Smooth muscle cell (in vitro differentiated cells): ENCODE measurements around the gene NPM1. TPM values are rescaled to one million over a fixed set of nuclear protein-coding genes. Genes with fewer than 3 reads are reported as not detected.
A peak's percentile ranks its signal among the peaks of the same experiment; 100 is the strongest.

Experiments
- DNase-seq: peaks from one replicate; lab custom pipeline; 2025; ENCODE audit not compliant: unreplicated experiment; lab: John Stamatoyannopoulos, UW
- H2AFZ ChIP-seq: fragments of 200-600 bp; sonication (generic); 2 replicates; pipeline ENCODE4 v1.6.0; 2016; ENCODE audit warnings: antibody characterized with exemption, low read depth, mild to moderate bottlenecking
- H3F3A ChIP-seq: fragments of 200-600 bp; sonication (generic); 2 replicates; pipeline ENCODE4 v1.6.0; 2017; ENCODE audit warnings: antibody characterized with exemption, low read depth
- H3K27ac ChIP-seq: fragments of 200-600 bp; sonication (generic); 2 replicates; pipeline ENCODE4 v1.5.1; 2016; ENCODE audit warnings: low read depth, mild to moderate bottlenecking
- H3K27me3 ChIP-seq: fragments of 200-600 bp; sonication (generic); 2 replicates; pipeline ENCODE4 v1.6.1; 2016; ENCODE audit warnings: low read depth, mild to moderate bottlenecking
- H3K36me3 ChIP-seq: fragments of 200-600 bp; sonication (generic); 2 replicates; pipeline ENCODE4 v1.5.1; 2016; ENCODE audit warnings: low read depth
- H3K4me1 ChIP-seq: fragments of 200-600 bp; sonication (generic); 2 replicates; pipeline ENCODE4 v1.5.1; 2016; ENCODE audit warnings: low read depth
- H3K4me2 ChIP-seq: fragments of 200-600 bp; sonication (generic); 2 replicates; pipeline ENCODE4 v1.6.0; 2016; ENCODE audit warnings: mild to moderate bottlenecking
- H3K4me3 ChIP-seq: fragments of 200-600 bp; sonication (generic); 2 replicates; pipeline ENCODE4 v1.5.1; 2016; ENCODE audit warnings: mild to moderate bottlenecking
- H3K79me2 ChIP-seq: fragments of 200-600 bp; sonication (generic); 2 replicates; pipeline ENCODE4 v1.6.0; 2016; ENCODE audit warnings: low read depth, mild to moderate bottlenecking
- H3K9ac ChIP-seq: fragments of 200-600 bp; sonication (generic); 2 replicates; pipeline ENCODE4 v1.6.0; 2016; ENCODE audit warnings: low read depth
- H3K9me3 ChIP-seq: fragments of 200-600 bp; sonication (generic); replicated peaks from 2 replicates; pipeline ENCODE4 v1.5.1; 2016; ENCODE audit warnings: low read depth
- H4K20me1 ChIP-seq: fragments of 200-600 bp; sonication (generic); 2 replicates; pipeline ENCODE4 v1.6.0; 2016; ENCODE audit warnings: low read depth
- WGBS: methylation state at CpG from one replicate; pipeline ENCODE4 v1.1.7; 2016; ENCODE audit warnings: low lambda C conversion rate; 5-methylcytosine and 5-hydroxymethylcytosine counted together
- polyA plus RNA-seq: library from polyadenylated mRNA; unstranded; fragments of >200 nt; fragmentation: Nextera tagmentation; extraction: Ambion mirVana; gene quantifications from 2 replicates; pipeline ENCODE4 v1.2.1, GENCODE V29; 2016
- total RNA-seq: library from RNA; depleted of rRNA; stranded (reverse); fragments of >200 nt; gene quantifications from 2 replicates; pipeline ENCODE4 v1.2.3, GENCODE V29; 2014
- TF ChIP-seq, protein P1 (sequence below): fragments of 200-600 bp; sonication (generic); IDR thresholded peaks from 2 replicates; pipeline ENCODE4 v1.5.1; 2017; ENCODE audit warnings: borderline replicate concordance, mild to moderate bottlenecking, antibody characterized with exemption; ENCODE audit not compliant: insufficient read depth, poor library complexity, severe bottlenecking

NPM1 gene
- total and polyA plus RNA-seq, 2 experiments from 2014 or later: 330 to 2,459 TPM

DNA sequence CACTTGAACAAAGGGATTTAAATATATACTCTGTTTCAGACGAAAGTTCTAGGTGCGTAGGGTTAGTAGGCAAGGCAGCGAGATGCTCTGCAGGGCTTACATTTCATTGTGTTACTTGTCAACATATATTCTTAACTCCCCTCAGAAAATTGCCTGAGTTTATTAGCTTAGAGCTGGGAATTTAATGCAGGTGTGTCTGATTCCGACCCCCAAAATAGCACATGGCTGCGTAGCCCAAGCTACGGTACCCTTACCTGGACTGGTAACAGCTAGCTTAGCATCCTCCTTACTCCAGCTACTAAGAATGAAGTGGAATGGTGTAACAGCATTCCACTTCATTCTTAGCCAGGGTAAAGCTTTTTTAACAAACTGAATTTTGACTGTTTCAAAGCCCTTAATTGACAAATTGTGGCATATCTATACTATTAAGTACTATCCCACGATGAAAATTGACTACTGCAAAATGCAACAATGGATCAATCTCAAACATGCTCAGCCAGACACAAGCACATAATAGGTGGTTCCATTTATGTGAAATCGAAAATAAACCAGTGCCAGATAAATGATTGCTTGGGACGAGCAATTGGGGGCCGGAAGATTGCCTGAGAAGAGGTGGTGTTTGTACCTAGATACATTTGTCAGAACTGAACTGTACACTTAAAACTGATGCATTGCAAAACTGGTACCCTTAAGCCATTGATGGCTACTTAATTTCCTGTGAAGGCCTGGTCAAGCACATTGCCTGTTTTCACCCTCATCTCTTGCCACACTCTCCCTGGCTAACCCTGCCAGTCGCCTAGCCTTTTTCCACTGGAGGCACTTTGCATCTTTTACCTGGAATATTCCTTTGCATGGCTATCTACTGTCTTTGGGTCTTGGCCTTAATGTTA lies 28.8 kb downstream of the NPM1 start:
- Histone ChIP-seq H3F3A (peaks cover 20% of the 10 kb centered on the region), H3K4me3 (no peak overlapping the region), H3K9ac (no peak overlapping the region), H3K9me3 (no peaks in the 10 kb centered on the region), H3K36me3 (peaks cover 2% of the 10 kb centered on the region), H4K20me1 (peaks cover 95% of the 10 kb centered on the region), H3K27ac (no peak overlapping the region), H3K27me3 (peaks cover 14% of the 10 kb centered on the region), H2AFZ (no peak overlapping the region), H3K4me2 (no peak overlapping the region), H3K79me2 (no peaks in the 10 kb centered on the region), H3K4me1 (peaks cover 12% of the 10 kb centered on the region)
- TF ChIP-seq, protein P1, sequence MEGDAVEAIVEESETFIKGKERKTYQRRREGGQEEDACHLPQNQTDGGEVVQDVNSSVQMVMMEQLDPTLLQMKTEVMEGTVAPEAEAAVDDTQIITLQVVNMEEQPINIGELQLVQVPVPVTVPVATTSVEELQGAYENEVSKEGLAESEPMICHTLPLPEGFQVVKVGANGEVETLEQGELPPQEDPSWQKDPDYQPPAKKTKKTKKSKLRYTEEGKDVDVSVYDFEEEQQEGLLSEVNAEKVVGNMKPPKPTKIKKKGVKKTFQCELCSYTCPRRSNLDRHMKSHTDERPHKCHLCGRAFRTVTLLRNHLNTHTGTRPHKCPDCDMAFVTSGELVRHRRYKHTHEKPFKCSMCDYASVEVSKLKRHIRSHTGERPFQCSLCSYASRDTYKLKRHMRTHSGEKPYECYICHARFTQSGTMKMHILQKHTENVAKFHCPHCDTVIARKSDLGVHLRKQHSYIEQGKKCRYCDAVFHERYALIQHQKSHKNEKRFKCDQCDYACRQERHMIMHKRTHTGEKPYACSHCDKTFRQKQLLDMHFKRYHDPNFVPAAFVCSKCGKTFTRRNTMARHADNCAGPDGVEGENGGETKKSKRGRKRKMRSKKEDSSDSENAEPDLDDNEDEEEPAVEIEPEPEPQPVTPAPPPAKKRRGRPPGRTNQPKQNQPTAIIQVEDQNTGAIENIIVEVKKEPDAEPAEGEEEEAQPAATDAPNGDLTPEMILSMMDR: no peak
- no peak for DNase-seq
- 92% methylated on average over 11 of the region's 11 CpGs for WGBS

DNA sequence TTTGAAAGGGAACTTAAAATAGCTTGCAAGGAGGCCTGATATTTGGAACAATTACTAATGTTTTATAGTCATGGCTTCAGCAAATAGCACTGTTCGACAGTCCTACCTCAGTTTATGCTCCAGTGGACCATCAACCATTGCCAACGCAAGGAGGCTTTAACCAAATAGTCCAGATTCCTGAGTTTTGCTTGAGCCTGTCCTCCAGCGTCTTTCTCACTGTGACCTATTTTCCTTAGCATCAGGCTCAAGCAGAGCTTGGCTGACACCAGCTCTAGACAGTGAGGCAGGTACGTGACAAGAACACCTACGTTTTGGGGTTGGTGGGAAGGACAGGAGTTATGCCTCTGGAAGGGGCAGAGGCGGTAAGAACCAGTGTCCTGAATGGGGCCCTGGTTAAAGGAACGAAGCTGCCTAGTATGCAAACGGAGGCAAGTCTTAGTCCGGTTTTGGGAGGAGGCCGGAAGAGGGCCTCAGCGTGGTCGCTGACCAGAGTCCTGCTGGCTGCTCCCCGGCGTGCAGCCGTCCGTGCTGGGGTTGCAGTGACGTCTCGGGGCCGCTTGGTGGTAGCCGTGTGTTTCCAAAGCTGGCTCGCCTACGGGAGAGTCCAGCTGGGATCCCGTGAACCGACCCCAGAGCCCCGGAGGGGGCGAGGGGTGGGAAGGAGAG lies 30.8 kb downstream of the NPM1 start:
- Histone ChIP-seq H3F3A (peaks cover 5% of the 10 kb centered on the region), H3K9ac (no peak overlapping the region), H3K4me3 (peak overlapping the region; percentile 53), H3K4me1 (peaks cover 12% of the 10 kb centered on the region), H3K4me2 (peak overlapping the region; percentile 96), H3K27me3 (peaks cover 16% of the 10 kb centered on the region), H3K27ac (no peak overlapping the region), H2AFZ (no peak overlapping the region), H3K79me2 (no peaks in the 10 kb centered on the region), H4K20me1 (peaks cover 76% of the 10 kb centered on the region), H3K36me3 (no peaks in the 10 kb centered on the region), H3K9me3 (no peaks in the 10 kb centered on the region)
- DNase-seq: peak; percentile 54
- WGBS: 9% methylated on average over 25 of the region's 26 CpGs
- TF ChIP-seq, protein P1: peak; percentile 93

- H3K4me2 ChIP-seq: peak within 1 kb of the TSS; percentile 96
- H2AFZ ChIP-seq: no peak within 1 kb of the TSS
- no peak within 1 kb of the TSS for H3K27ac ChIP-seq
- peaks cover 3% of the 10 kb centered on the region for H3F3A ChIP-seq
- H3K36me3 ChIP-seq: no peaks in the 10 kb centered on the region
- under 1% methylated on average over 39 of the region's 74 CpGs for WGBS
- H3K4me3 ChIP-seq: peak within 1 kb of the TSS; percentile 53
- H3K9ac ChIP-seq: no peak within 1 kb of the TSS
- peaks cover 16% of the 10 kb centered on the region for H3K27me3 ChIP-seq
- no peaks in the 10 kb centered on the region for H3K79me2 ChIP-seq
- peaks cover 12% of the 10 kb centered on the region for H3K4me1 ChIP-seq
- TF ChIP-seq, protein P1: no peak
- H4K20me1 ChIP-seq: peaks cover 70% of the 10 kb centered on the region
- H3K9me3 ChIP-seq: no peaks in the 10 kb centered on the region
- DNase-seq: no peak
These were observed 31.5 kb downstream of the NPM1 start, which contains the start of gene FGF18 for GRCh38 chr5:171418982-171419687. Gene FGF18 (plus strand): TSS chr5:171419647. CDS start chr5:171420200, 553 bp downstream.
